D721Med (cell line): ENCODE results near the gene TBATA.
"Not testable (repeated sequence)": the region's sequence is repeated elsewhere in the genome, so short reads cannot be mapped to it uniquely, and the experiment has no call there.

Experiments
- DNase-seq: peaks from one replicate; pipeline ENCODE4 v3.0.0; 2011; ENCODE audit warnings: low spot score; ENCODE audit not compliant: insufficient read length
- FAIRE-seq: peaks from 2 replicates; lab custom pipeline; 2011; peaks lifted over from hg19 to GRCh38; lab: Jason Lieb, UNC
- CTCF ChIP-seq: IDR thresholded peaks from 2 replicates; pipeline ENCODE4 v1.5.1; 2012; ENCODE audit warnings: mild to moderate bottlenecking, control low read depth; ENCODE audit not compliant: insufficient read depth; ENCODE audit errors: missing control alignments

TBATA gene

GRCh38 chr10:70773965-70774809 lies 11.0 kb downstream of the TBATA start:
- no peak for FAIRE-seq
- DNase-seq: no peak
- TF ChIP-seq CTCF: no peak

GRCh38 chr10:70773461-70773860 lies 11.7 kb downstream of the TBATA start:
- TF ChIP-seq CTCF: no peak
- DNase-seq (no peak), FAIRE-seq (no peak)

GRCh38 chr10:70772627-70773026 lies 12.6 kb downstream of the TBATA start:
- FAIRE-seq: no peak
- no peak for DNase-seq
- TF ChIP-seq CTCF: no peak

- FAIRE-seq: no peak
- no peak for DNase-seq
- no peak for TF ChIP-seq CTCF
These were observed 13.6 kb downstream of the TBATA start for GRCh38 chr10:70771311-70772194.

- DNase-seq, FAIRE-seq: not testable (repeated sequence)
These were observed 14.7 kb downstream of the TBATA start for GRCh38 chr10:70770516-70770915.

- DNase-seq (no peak), FAIRE-seq (no peak)
- no peak for TF ChIP-seq CTCF
These were observed 15.2 kb downstream of the TBATA start for GRCh38 chr10:70770001-70770400.

- FAIRE-seq (no peak), DNase-seq (no peak)
- no peak for TF ChIP-seq CTCF
These were observed 16.1 kb downstream of the TBATA start for GRCh38 chr10:70769121-70769520.

GRCh38 chr10:70768026-70768685 lies 17.0 kb downstream of the TBATA start:
- not testable (repeated sequence) for DNase-seq, FAIRE-seq
